Measurements from ENCODE around the gene IL19. TPM values are rescaled to one million over a fixed set of nuclear protein-coding genes. Genes with fewer than 3 reads are reported as not detected.
"Not testable (repeated sequence)": the region's sequence is repeated elsewhere in the genome, so short reads cannot be mapped to it uniquely, and the experiment has no call there.

Gene IL19
- total RNA-seq, 1 donor from 2014 or later = not detected

DNA sequence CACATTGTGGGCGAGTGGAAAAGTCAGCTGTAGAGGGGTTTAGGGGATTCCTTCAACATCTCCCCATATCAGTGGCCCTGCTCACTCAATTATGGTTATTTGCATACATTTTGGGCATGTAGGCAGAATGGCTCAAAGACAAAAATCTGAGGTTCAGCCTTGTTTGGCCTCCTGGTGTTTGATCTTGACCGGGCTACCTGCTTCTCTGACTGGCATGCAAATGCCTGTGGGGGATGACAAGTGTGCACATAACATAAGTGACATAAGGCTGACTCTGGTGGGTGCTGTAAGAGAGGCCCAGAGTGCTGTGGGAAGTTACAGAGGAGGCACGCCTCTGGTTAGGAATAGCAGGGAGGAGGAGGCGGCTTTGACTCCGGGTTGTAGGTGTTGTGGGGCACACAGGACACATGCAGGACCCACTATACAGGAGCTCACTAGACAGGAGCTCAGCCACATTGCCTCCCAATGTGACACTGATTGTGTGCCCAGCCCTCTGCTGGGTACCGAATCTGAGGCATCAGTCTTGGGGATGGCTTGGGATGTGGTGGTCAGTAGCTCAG, 29.4 kb upstream of the IL19 start:
- no peak for DNase-seq

- no peak for DNase-seq
Measured at GRCh38 chr1:206742719-206743383, 27.7 kb upstream of the IL19 start.

DNA sequence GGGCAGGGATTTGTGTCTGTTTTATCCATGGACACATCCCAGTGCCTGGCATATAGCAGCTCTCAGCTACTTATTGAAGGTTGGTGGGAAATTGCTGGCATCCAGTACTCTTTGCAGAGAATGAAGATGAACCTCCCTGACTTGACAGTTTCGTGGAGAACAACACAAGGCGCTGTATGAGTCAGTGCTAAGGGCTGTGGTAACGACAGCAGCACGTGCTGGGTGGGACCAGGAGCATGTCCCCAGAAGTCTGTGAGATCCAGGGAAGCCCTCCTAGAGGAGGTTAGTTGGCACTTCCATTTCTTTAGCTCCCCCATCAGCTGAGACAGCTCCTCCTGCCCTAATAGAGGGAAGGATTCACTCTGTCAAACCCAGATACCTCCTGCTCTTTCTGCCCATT, 25.9 kb upstream of the IL19 start:
- DNase-seq = no peak

DNA sequence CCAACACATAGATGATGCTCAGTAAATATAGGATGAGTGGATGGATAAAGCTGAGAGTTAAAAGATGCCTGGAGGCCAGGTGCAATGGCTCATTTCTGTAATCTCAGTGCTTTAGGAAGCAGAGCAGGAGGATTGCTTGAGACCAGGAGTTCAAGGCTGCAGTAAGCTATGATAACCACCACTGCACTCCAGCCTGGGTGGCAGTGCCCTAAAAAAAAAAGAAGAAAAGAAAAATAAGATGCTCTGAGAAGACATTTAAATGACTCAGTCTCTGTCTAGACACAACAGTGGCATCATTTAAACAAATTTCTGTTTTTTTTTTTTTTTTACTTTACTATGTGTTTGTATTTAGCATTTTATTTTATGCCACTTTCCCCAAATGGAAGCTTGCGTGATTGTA, 25.3 kb upstream of the IL19 start:
- no peak for DNase-seq

DNA sequence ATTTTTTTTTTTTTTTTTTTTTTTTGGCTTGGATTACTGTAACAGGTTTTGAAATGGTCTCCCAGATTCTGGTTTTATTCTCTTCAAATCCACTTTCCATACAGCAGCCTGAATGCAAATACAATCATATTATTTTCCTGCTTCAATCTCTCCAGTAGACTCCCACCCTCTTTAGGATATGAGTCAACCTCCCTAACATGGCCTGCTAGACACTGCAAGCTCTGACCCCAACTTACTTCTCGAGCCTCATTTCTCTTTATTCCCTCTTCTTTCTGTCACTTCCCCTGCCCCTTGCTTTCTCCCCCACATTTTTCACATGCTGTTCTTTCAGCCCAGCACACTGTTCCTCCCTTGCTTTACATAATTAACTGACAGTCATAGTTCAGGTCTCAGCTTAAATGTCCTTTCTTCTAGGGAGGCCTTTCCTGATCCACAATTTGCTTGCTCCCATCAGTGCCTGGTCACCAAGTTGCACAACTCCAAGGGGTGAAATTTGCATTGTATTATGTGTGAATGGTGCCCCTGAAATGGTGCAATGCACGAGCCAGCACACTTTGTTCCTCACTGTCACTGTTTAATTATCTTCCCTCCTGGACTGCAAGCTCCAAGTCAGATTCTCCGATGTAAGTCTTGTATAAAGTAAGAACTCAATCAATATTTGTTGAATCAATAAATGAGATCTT, 22.1 kb upstream of the IL19 start:
- no peak for DNase-seq

DNA sequence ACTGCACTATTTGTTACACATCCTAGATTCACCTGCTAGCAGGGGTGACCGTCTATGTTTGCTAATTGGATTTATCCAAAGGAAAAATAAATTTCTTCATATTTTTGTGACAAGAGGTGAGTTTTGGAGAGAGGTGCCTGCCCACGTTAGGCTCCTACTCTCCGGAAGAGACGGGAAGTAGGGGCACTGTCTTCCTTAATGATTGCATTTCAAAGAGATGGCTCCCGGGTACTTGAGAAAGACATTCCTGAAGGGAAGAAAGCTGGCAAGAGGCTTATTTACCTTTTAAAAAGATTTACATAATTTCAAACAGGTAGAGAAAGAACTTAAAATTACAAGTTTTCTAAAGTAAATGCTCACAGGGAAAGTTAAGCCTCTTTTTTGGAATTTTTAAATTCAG, 18.7 kb upstream of the IL19 start:
- DNase-seq = no peak

GRCh38 chr1:206752481-206752880, 18.1 kb upstream of the IL19 start:
- no peak for DNase-seq

DNA sequence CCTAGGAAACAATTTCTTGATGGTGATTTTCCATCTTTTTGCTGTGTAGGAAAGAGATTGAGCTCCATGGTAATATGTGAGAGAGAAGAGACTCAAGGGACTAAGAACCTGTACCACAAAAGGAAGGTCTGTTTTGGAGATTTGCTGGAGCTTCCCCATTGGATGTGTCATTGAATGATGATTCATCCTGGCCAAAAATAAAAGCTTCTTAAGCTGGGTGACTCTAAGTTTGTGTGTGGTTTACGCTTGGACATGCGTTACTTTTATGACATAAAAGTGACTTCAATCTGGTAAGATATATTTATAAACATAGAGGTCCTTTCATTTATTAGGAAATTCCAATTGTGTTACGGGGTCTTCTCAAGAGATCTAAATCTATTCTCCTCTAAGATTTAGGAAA, 17.4 kb upstream of the IL19 start:
- DNase-seq = no peak

GRCh38 chr1:206754011-206754410, 16.6 kb upstream of the IL19 start:
- DNase-seq = no peak

- DNase-seq = no peak
Measured at GRCh38 chr1:206757524-206758266, 12.9 kb upstream of the IL19 start.

GRCh38 chr1:206760590-206760989, 10.0 kb upstream of the IL19 start:
- DNase-seq = no peak

GRCh38 chr1:206761159-206761768, 9.3 kb upstream of the IL19 start:
- no peak for DNase-seq

- not testable (repeated sequence) for DNase-seq
Measured at GRCh38 chr1:206762741-206763364, 7.7 kb upstream of the IL19 start.

GRCh38 chr1:206765771-206766170, 4.8 kb upstream of the IL19 start:
- DNase-seq = not testable (repeated sequence)

DNA sequence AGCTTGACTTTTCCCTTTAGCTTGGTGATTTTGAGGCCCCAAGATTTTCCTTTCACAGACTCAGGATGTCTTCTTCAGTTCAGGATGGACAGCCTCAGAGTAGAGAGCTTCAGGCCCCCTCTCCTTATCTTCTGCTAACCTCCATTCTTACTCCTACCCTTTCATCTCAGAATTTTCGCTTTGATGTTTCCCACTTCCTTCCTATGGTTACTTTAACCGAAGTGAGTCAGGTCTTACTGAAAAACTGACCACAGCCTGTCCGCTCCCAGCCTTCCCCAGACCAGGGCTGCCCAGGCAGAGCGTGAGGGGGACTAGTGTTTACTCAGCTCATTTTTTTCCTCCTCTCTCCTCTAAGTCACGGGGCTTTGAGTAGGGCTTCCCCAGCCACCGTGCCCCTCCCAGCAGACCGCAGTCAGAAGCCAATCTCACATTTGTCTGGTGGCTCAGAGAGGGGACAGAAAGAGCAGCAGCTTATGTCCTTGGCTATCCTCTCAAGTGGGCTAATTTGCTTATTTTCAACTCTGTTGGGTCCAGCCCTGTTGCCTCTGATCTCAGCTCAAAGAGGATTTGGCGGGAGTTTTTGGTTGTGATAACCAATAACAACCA, 4.2 kb upstream of the IL19 start:
- DNase-seq = no peak

GRCh38 chr1:206768472-206769303, 1.9 kb upstream of the IL19 start:
- no peak for DNase-seq

DNA sequence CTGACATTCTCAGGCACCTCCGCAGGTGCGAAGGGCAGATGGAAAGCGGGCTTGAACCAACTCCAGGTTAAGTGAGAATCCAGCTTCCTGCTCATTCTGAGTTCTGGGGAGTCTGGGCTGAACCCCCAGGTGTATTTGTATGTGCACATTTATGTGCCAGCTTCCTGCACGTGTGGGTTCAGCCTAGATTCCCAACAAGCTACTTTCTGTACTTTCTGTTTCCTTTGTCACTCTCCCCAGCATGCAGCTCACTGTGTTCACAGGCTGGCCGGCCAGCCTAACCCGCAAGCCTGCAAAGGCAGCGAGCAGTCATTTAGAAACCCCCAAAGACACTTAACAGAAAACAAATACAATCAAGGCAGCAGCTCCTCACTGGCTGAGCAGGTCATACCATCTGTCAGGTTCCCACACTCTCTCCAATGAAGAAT, 1.3 kb upstream of the IL19 start:
- no peak for DNase-seq

- no peak for DNase-seq
Measured at GRCh38 chr1:206771338-206771692, 742 bp downstream of the IL19 start.

DNA sequence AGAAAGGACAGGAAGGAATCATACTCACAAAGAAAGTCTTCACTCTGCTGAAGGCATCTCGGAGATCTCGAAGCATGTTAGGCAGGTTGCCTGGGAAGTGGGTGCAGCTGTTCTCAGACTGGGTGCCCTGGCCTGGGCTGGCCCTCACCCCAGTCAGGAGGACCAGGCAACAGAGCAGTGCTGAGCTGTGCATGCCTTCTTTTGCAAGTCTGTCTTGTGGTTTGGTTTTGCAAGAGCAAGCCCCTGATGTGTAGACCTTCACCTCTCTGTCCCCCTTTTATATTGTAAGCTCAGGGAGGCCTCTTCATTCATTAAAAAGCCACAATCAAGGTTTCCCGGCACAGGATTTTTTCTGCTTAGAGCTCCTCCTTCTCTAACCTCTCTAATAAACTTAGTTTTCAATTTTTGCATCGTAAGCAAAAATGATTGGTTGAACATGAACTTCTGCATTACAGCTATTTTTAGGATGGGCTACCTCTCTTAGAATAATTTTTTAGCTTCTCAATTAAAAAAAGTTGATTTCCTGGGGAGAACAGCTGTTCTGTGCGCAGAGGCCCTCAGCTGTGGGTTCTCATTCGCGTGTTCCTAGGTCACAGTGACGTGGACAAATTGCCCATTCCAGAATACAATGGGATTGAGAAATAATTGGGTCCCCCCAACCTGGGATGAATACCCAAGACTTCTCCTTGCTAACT, 1.8 kb downstream of the IL19 start, which contains the start of gene IL10:
TSS of gene IL10 (minus strand) at position 252 of the 695 bp plus-strand sequence. CDS start at position 193, 59 bp downstream.
- no peak for DNase-seq

GRCh38 chr1:206774093-206774492, 3.5 kb downstream of the IL19 start:
- DNase-seq = no peak
